HCT116 (cell line): ENCODE data around the gene C7orf33. TPM values are rescaled to one million over a fixed set of nuclear protein-coding genes. Genes with fewer than 3 reads are reported as not detected.
A peak's percentile ranks its signal among the peaks of the same experiment; 100 is the strongest.

Experiments
- ATAC-seq: fragments of 200-7000 bp; cut with Tn5 transposase; 2 replicates; pipeline ENCODE4 v1.9.1; 2020; ENCODE audit warnings: mild to moderate bottlenecking, moderate library complexity
- BruUV-seq: library from RNA; stranded (reverse); fragments of 400-500 nt; replicated peaks from 2 replicates; lab custom pipeline; 2021; lab: Mats Ljungman, UMichigan
- CTCF ChIA-PET: fragments of 300-600 bp; sonication (Branson Sonifier 250); formaldehyde crosslinking; loops from one replicate; lab custom pipeline; 2021; ENCODE audit warnings: antibody characterized with exemption; lab: Charles Lee
- POLR2A ChIA-PET: fragments of 300-600, 350-600 bp; sonication (Branson Sonifier 250); formaldehyde crosslinking; loops from one replicate; lab custom pipeline; 2021; ENCODE audit warnings: antibody characterized with exemption; lab: Charles Lee
- RAD21 ChIA-PET, 2 experiments: fragments of 300-600 bp; sonication (Branson Sonifier 250); formaldehyde crosslinking; loops; one replicate each; lab custom pipeline; 2023; ENCODE audit warnings: low total read pairs in 2 of 2; ENCODE audit not compliant: uncharacterized antibody in 2 of 2, unreplicated experiment in 2 of 2, low non-redundant PET in 1 of 2; lab: Charles Lee
- DNase-seq: peaks from one replicate; pipeline ENCODE4 v3.0.0-alpha.2; 2010; ENCODE audit warnings: low read depth, low spot score
- H2AFZ ChIP-seq: fragments of 200-600 bp; shearing (Covaris generic), sonication (generic); 2 replicates; pipeline ENCODE4 v1.6.1; 2017; ENCODE audit warnings: low read depth, mixed run types, mixed read lengths, antibody characterized with exemption, low read length; ENCODE audit not compliant: poor library complexity, severe bottlenecking
- H3K27ac ChIP-seq: 2 replicates; pipeline ENCODE4 v1.5.1; 2012; ENCODE audit warnings: low read depth, low read length
- H3K27me3 ChIP-seq: fragments of 200-600 bp; sonication (generic); 2 replicates; pipeline ENCODE4 v1.6.1; 2016; ENCODE audit warnings: mixed run types, low read length, mixed read lengths; ENCODE audit not compliant: insufficient read depth
- H3K36me3 ChIP-seq, 2 experiments: fragments of 200-500 bp in 1 of 2; fragments of 200-600 bp in 1 of 2; sonication (Bioruptor generic) in 1 of 2; sonication (generic) in 1 of 2; 2 replicates each; pipeline versions ENCODE4 v1.5.1 to v1.6.1; 2014 to 2016; ENCODE audit warnings: low read length in 2 of 2, inconsistent platforms in 1 of 2, mixed read lengths in 1 of 2, mixed run types in 1 of 2; ENCODE audit not compliant: insufficient read depth in 2 of 2, control insufficient read depth in 1 of 2
- H3K4me1 ChIP-seq, 2 experiments: fragments of 200-600 bp in 1 of 2; sonication (generic) in 1 of 2; 2 replicates each; pipeline versions ENCODE4 v1.5.1 to v1.6.1; 2012 to 2017; ENCODE audit warnings: low read length in 2 of 2, inconsistent platforms in 1 of 2, mild to moderate bottlenecking in 1 of 2, mixed read lengths in 1 of 2, mixed run types in 1 of 2, moderate library complexity in 1 of 2; ENCODE audit not compliant: insufficient read depth in 2 of 2, control insufficient read depth in 1 of 2
- H3K4me2 ChIP-seq: fragments of 200-600 bp; sonication (generic); 2 replicates; pipeline ENCODE4 v1.6.1; 2017; ENCODE audit warnings: mixed run types, low read length, mixed read lengths
- H3K4me3 ChIP-seq, 2 experiments: fragments of 200-600 bp in 1 of 2; sonication (generic) in 1 of 2; replicated peaks in 1 of 2; 2 replicates each; pipeline ENCODE4 v1.5.1; 2011 to 2016; ENCODE audit warnings: low read length in 2 of 2, control low read depth in 1 of 2, low read depth in 1 of 2, mild to moderate bottlenecking in 1 of 2, mixed read lengths in 1 of 2, mixed run types in 1 of 2
- H3K79me2 ChIP-seq: fragments of 200-600 bp; sonication (generic); 2 replicates; pipeline ENCODE4 v1.6.1; 2017; ENCODE audit warnings: mild to moderate bottlenecking, mixed run types, low read length, moderate library complexity, mixed read lengths; ENCODE audit not compliant: insufficient read depth
- H3K9ac ChIP-seq: fragments of 200-600 bp; sonication (generic); 2 replicates; pipeline ENCODE4 v1.6.1; 2016; ENCODE audit warnings: low read length, mixed read lengths
- H3K9me2 ChIP-seq: fragments of 200-600 bp; sonication (generic), shearing (Covaris generic); 2 replicates; pipeline ENCODE4 v1.6.1; 2017; ENCODE audit warnings: mixed run types, mild to moderate bottlenecking, moderate library complexity; ENCODE audit not compliant: insufficient read depth
- H3K9me3 ChIP-seq, 2 experiments: fragments of 200-500 bp in 1 of 2; fragments of 200-600 bp in 1 of 2; sonication (Bioruptor generic) in 1 of 2; sonication (generic) in 1 of 2; 2 replicates each; pipeline ENCODE4 v1.6.1; 2014 to 2017; ENCODE audit warnings: low read length in 2 of 2, mixed read lengths in 2 of 2, inconsistent platforms in 1 of 2, low read depth in 1 of 2, mild to moderate bottlenecking in 1 of 2, mixed run types in 1 of 2, moderate library complexity in 1 of 2; ENCODE audit not compliant: control insufficient read depth in 1 of 2, insufficient read depth in 1 of 2
- H4K20me1 ChIP-seq: fragments of 200-600 bp; sonication (generic), shearing (Covaris generic); 2 replicates; pipeline ENCODE4 v1.6.1; 2017; ENCODE audit warnings: mixed run types, mild to moderate bottlenecking, moderate library complexity; ENCODE audit not compliant: insufficient read depth
- RAD21 ChIP-seq: IDR thresholded peaks from 2 replicates; pipeline ENCODE4 v1.6.1; 2012; ENCODE audit warnings: low read depth, mild to moderate bottlenecking
- SRF ChIP-seq: IDR thresholded peaks from 2 replicates; pipeline ENCODE4 v1.6.1; 2012; ENCODE audit warnings: low read depth
- TCF7L2 ChIP-seq: IDR thresholded peaks from 2 replicates; pipeline ENCODE4 v1.7.0; 2011; ENCODE audit warnings: borderline replicate concordance, inconsistent platforms; ENCODE audit not compliant: insufficient read depth, insufficient read length; ENCODE audit errors: extremely low read depth
- intact Hi-C: fragments of 100-400 bp; cut with micrococcal nuclease; formaldehyde crosslinking; loops from 2 replicates; pipeline ENCODE4 v1.10.0; 2022
- total RNA-seq: library from RNA; stranded (reverse); gene quantifications from one replicate; pipeline ENCODE4 v1.2.1, GENCODE V29; 2021; ENCODE audit not compliant: unreplicated experiment
- TF ChIP-seq, protein P1 (sequence below): IDR thresholded peaks from 2 replicates; pipeline ENCODE4 v1.6.1; 2012; ENCODE audit warnings: low read depth
- TF ChIP-seq, protein P2 (sequence below): IDR thresholded peaks from 2 replicates; pipeline ENCODE4 v1.6.1; 2011; ENCODE audit warnings: mild to moderate bottlenecking, low read length, moderate library complexity; ENCODE audit not compliant: insufficient replicate concordance; ENCODE audit errors: extremely low read depth
- TF ChIP-seq, protein P3 (sequence below), 3 experiments: fragments of 200-600 bp in 1 of 3; sonication (generic) in 1 of 3; IDR thresholded peaks in 2 of 3; conservative IDR thresholded peaks in 1 of 3; 2 replicates each; pipeline ENCODE4 v1.5.1; 2012 to 2017; ENCODE audit warnings: low read depth in 2 of 3, low read length in 2 of 3, antibody characterized with exemption in 1 of 3, borderline replicate concordance in 1 of 3, control low read depth in 1 of 3, mild to moderate bottlenecking in 1 of 3, mixed read lengths in 1 of 3, mixed run types in 1 of 3, moderate library complexity in 1 of 3; ENCODE audit not compliant: insufficient read depth in 1 of 3

C7orf33 gene
- total RNA-seq, 1 experiment from 2014 or later, result not detected

DNA sequence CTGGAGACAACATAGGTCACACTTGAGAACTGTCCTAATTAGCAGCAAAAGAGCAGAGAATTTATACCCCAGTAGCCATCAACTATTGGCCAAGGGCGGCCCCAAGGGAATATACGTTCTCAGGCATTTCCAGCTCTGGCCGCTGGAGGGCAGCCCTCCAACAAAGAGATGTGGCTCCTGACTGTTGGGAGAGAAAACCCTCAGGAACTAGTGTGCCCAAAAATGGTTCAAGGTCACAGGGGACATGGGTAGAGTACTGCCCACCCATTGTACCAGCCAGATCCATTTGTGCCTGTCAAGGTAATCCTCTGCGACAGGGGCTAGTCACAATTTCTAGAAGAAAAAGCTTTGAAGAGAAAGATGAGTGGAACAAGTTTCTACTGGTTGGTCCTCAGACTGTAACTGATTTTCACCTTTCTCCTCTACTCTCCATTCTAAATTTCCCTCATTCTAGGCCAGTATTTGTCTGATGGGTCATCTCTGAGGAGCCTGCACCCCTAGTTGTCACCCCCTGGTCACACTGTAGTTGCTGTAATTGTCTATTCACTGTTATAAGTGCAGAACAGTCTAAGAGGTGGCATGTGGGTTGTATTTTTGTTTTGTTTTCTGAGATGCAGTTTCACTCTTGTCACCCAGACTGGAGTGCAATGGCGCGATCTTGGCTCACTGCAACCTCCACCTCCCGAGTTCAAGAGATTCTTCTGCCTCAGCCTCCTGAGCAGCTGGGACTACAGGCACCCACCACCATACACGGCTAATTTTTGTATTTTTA is 14.7 kb upstream of the C7orf33 start:
- Histone ChIP-seq H3K4me2 (no peak overlapping the region), H3K4me3 (no peak overlapping the region), H3K9me2 (no peaks in the 10 kb centered on the region), H3K27me3 (no peaks in the 10 kb centered on the region), H2AFZ (no peak overlapping the region), H3K9me3 (no peaks in the 10 kb centered on the region), H3K79me2 (no peaks in the 10 kb centered on the region), H4K20me1 (no peaks in the 10 kb centered on the region), H3K36me3 (no peaks in the 10 kb centered on the region), H3K9ac (no peak overlapping the region), H3K4me1 (0 out of 4 replicates have a peak, but pooled peaks cover 0 to 4% of the 10 kb centered on the region in 2 experiments), H3K27ac (no peak overlapping the region)
- POLR2A ChIA-PET, result no interaction called here
- TF ChIP-seq RAD21 (peak; percentile 91), SRF (peak; percentile 75; the same call in 1 of the 2 replicates), TCF7L2 (no peak)
- TF ChIP-seq, protein P1, sequence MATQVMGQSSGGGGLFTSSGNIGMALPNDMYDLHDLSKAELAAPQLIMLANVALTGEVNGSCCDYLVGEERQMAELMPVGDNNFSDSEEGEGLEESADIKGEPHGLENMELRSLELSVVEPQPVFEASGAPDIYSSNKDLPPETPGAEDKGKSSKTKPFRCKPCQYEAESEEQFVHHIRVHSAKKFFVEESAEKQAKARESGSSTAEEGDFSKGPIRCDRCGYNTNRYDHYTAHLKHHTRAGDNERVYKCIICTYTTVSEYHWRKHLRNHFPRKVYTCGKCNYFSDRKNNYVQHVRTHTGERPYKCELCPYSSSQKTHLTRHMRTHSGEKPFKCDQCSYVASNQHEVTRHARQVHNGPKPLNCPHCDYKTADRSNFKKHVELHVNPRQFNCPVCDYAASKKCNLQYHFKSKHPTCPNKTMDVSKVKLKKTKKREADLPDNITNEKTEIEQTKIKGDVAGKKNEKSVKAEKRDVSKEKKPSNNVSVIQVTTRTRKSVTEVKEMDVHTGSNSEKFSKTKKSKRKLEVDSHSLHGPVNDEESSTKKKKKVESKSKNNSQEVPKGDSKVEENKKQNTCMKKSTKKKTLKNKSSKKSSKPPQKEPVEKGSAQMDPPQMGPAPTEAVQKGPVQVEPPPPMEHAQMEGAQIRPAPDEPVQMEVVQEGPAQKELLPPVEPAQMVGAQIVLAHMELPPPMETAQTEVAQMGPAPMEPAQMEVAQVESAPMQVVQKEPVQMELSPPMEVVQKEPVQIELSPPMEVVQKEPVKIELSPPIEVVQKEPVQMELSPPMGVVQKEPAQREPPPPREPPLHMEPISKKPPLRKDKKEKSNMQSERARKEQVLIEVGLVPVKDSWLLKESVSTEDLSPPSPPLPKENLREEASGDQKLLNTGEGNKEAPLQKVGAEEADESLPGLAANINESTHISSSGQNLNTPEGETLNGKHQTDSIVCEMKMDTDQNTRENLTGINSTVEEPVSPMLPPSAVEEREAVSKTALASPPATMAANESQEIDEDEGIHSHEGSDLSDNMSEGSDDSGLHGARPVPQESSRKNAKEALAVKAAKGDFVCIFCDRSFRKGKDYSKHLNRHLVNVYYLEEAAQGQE, result no peak
- TF ChIP-seq, protein P2, sequence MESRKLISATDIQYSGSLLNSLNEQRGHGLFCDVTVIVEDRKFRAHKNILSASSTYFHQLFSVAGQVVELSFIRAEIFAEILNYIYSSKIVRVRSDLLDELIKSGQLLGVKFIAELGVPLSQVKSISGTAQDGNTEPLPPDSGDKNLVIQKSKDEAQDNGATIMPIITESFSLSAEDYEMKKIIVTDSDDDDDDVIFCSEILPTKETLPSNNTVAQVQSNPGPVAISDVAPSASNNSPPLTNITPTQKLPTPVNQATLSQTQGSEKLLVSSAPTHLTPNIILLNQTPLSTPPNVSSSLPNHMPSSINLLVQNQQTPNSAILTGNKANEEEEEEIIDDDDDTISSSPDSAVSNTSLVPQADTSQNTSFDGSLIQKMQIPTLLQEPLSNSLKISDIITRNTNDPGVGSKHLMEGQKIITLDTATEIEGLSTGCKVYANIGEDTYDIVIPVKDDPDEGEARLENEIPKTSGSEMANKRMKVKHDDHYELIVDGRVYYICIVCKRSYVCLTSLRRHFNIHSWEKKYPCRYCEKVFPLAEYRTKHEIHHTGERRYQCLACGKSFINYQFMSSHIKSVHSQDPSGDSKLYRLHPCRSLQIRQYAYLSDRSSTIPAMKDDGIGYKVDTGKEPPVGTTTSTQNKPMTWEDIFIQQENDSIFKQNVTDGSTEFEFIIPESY, result no peak
- TF ChIP-seq, protein P3, sequence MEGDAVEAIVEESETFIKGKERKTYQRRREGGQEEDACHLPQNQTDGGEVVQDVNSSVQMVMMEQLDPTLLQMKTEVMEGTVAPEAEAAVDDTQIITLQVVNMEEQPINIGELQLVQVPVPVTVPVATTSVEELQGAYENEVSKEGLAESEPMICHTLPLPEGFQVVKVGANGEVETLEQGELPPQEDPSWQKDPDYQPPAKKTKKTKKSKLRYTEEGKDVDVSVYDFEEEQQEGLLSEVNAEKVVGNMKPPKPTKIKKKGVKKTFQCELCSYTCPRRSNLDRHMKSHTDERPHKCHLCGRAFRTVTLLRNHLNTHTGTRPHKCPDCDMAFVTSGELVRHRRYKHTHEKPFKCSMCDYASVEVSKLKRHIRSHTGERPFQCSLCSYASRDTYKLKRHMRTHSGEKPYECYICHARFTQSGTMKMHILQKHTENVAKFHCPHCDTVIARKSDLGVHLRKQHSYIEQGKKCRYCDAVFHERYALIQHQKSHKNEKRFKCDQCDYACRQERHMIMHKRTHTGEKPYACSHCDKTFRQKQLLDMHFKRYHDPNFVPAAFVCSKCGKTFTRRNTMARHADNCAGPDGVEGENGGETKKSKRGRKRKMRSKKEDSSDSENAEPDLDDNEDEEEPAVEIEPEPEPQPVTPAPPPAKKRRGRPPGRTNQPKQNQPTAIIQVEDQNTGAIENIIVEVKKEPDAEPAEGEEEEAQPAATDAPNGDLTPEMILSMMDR (IDR thresholded peaks at IDR 0.05 in 2 of 3, conservative IDR thresholded peaks at IDR 0.05 in 1 of 3; ENCODE audit: borderline replicate concordance in 1 of 3, insufficient read depth in 1 of 3, low read depth in 2 of 3, low read length in 2 of 3), result peak; percentile 70 to 89 (median 83)
- DNase-seq (peak; percentile 22), ATAC-seq (peak; percentile 98)
- BruUV-seq, result no TSS peak
- intact Hi-C loops, result loop anchor here (1.0 to 10.0 kb wide), 3 partner anchors 199 to 390 kb away; no protein-coding TSS in a partner anchor
- CTCF ChIA-PET, result interaction anchor here (0.6 to 2.0 kb wide), 6 partner anchors 9 to 387 kb away, joined by 3 to 7 read pairs (median 4); partner anchors contain the start of gene CUL1
- RAD21 ChIA-PET, result interaction anchor here in 1 of 2 experiments (1.1 kb wide), 1 partner anchor 387 kb away, joined by 3 read pairs; no protein-coding TSS in a partner anchor
